Keratinocyte (primary cell): ENCODE data around the gene ADGRB3. TPM values are rescaled to one million over a fixed set of nuclear protein-coding genes. Genes with fewer than 3 reads are reported as not detected.

Source experiments
- DNase-seq: peaks from one replicate; pipeline ENCODE4 v3.0.0-alpha.2; 2011; ENCODE audit warnings: low read depth, missing footprints, low spot score
- FAIRE-seq: peaks from 2 replicates; lab custom pipeline; 2011; peaks lifted over from hg19 to GRCh38; lab: Jason Lieb, UNC
- H2AFZ ChIP-seq: 2 replicates; pipeline ENCODE4 v1.6.0; 2012; ENCODE audit warnings: low read length, control low read depth, inconsistent platforms; ENCODE audit not compliant: control insufficient read depth
- H3K27ac ChIP-seq: 2 replicates; pipeline ENCODE4 v1.5.1; 2011; ENCODE audit warnings: low read length; ENCODE audit not compliant: control insufficient read depth, insufficient read depth
- H3K27me3 ChIP-seq: 3 replicates; pipeline ENCODE4 v1.6.0; 2011; ENCODE audit warnings: low read length; ENCODE audit not compliant: control insufficient read depth, insufficient read depth; ENCODE audit errors: extremely low read depth
- H3K36me3 ChIP-seq, 2 experiments: 2 replicates in 1 of 2; 3 replicates in 1 of 2; pipeline ENCODE4 v1.5.1; 2011; ENCODE audit warnings: low read length in 2 of 2, mild to moderate bottlenecking in 1 of 2; ENCODE audit not compliant: control insufficient read depth in 2 of 2, insufficient read depth in 2 of 2; ENCODE audit errors: extremely low read depth in 1 of 2
- H3K4me1 ChIP-seq: 3 replicates; pipeline ENCODE4 v1.5.1; 2011; ENCODE audit warnings: low read length; ENCODE audit not compliant: control insufficient read depth, insufficient read depth; ENCODE audit errors: extremely low read depth
- H3K4me2 ChIP-seq: 3 replicates; pipeline ENCODE4 v1.6.0; 2011; ENCODE audit warnings: low read depth, low read length; ENCODE audit not compliant: control insufficient read depth, insufficient read depth; ENCODE audit errors: extremely low read depth
- H3K4me3 ChIP-seq, 3 experiments: fragments of 200-600 bp in 1 of 3; sonication (generic) in 1 of 3; 2 replicates in 2 of 3; 3 replicates in 1 of 3; pipeline ENCODE4 v1.5.1; 2011 to 2016; ENCODE audit warnings: low read length in 3 of 3, mild to moderate bottlenecking in 3 of 3, control low read depth in 2 of 3, inconsistent platforms in 1 of 3, low read depth in 1 of 3, mixed read lengths in 1 of 3, mixed run types in 1 of 3, moderate library complexity in 1 of 3; ENCODE audit not compliant: control insufficient read depth in 2 of 3, insufficient read depth in 2 of 3; ENCODE audit errors: extremely low read depth in 1 of 3
- H3K79me2 ChIP-seq: 2 replicates; pipeline ENCODE4 v1.6.0; 2012; ENCODE audit warnings: low read length; ENCODE audit not compliant: control insufficient read depth, insufficient read depth
- H3K9ac ChIP-seq: 3 replicates; pipeline ENCODE4 v1.6.0; 2011; ENCODE audit warnings: low read length; ENCODE audit not compliant: control insufficient read depth, insufficient read depth; ENCODE audit errors: extremely low read depth
- H3K9me1 ChIP-seq: 3 replicates; pipeline ENCODE4 v1.6.0; 2011; ENCODE audit warnings: low read length; ENCODE audit not compliant: control insufficient read depth, insufficient read depth; ENCODE audit errors: extremely low read depth
- H3K9me3 ChIP-seq: 2 replicates; pipeline ENCODE4 v1.5.1; 2012; ENCODE audit warnings: low read depth, low read length; ENCODE audit not compliant: control insufficient read depth
- H4K20me1 ChIP-seq: 3 replicates; pipeline ENCODE4 v1.6.0; 2011; ENCODE audit warnings: low read length; ENCODE audit not compliant: control insufficient read depth, insufficient read depth; ENCODE audit errors: extremely low read depth
- CTCF ChIP-seq, 3 experiments: IDR thresholded peaks in 1 of 3; conservative IDR thresholded peaks in 1 of 3; optimal IDR thresholded peaks in 1 of 3; 2 replicates in 2 of 3; 3 replicates in 1 of 3; pipeline versions ENCODE3 to v1.5.1; 2011; ENCODE audit warnings: low read length in 3 of 3, mild to moderate bottlenecking in 3 of 3, moderate library complexity in 2 of 3, control low read depth in 1 of 3, inconsistent platforms in 1 of 3; ENCODE audit not compliant: insufficient read depth in 2 of 3; ENCODE audit errors: extremely low read depth in 1 of 3
- EZH2 ChIP-seq: IDR thresholded peaks from one replicate; pipeline ENCODE4 v1.6.1; 2012; ENCODE audit warnings: inconsistent platforms, mild to moderate bottlenecking, low read length, moderate library complexity
- dilution Hi-C: fragments of 300-500 bp; cut with MboI; formaldehyde crosslinking; loops from one replicate; pipeline ENCODE4 v1.7.0; 2020; ENCODE audit warnings: low sequenced_read_pairs; ENCODE audit not compliant: extremely low pct_ligation_motif_present
- polyA plus RNA-seq, 5 experiments: library from polyadenylated mRNA; depleted of rRNA in 3 of 5; stranded (reverse) in 3 of 5; stranded (forward) in 1 of 5; unstranded in 1 of 5; fragments of >200 nt; gene quantifications; 1 replicate in 1 of 5; 2 replicates in 3 of 5; 3 replicates in 1 of 5; pipeline versions ENCODE4 v1.2.1 to v1.2.3, GENCODE V29; 2011 to 2012; ENCODE audit warnings: missing spikeins in 2 of 5, low read depth in 1 of 5, low replicate concordance in 1 of 5

Gene ADGRB3
- polyA plus RNA-seq, 1 donor (not counting 4 experiments of a cell fraction or from before 2014, with no cell fraction given) = not detected

DNA sequence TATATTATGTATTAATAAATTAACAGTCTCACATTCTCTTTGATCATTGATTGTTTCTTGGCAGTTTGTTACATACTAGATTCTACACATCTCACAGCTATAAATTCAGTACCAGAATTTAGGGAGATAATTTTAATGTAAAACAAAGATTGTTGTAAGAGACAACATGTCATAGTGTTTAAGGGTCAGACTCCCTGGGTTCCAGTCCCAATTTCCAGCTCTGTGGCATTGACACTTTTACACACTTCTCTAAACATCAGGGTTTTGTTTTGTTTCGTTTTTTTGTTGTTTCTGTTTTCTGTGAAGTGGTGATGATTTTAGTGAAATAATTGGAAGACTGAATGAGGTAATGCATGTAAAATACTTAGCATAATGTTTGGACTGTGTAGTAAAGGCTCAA, 19.9 kb downstream of the ADGRB3 start:
- H3K36me3 ChIP-seq = no peaks in the 10 kb centered on the region
- DNase-seq (no peak), FAIRE-seq (no peak)
- H3K27ac ChIP-seq = no peak overlapping the region
- dilution Hi-C loops = no loop called here
- TF ChIP-seq EZH2 (no peak), CTCF (optimal IDR thresholded peaks at IDR 0.05 in 1 of 3, IDR thresholded peaks at IDR 0.05 in 1 of 3, conservative IDR thresholded peaks at IDR 0.05 in 1 of 3; ENCODE audit: extremely low read depth in 1 of 3, insufficient read depth in 2 of 3, low read length in 3 of 3) (no peak)
- no peak overlapping the region for H2AFZ ChIP-seq
- H4K20me1 ChIP-seq = no peaks in the 10 kb centered on the region
- no peaks in the 10 kb centered on the region for H3K9me1 ChIP-seq
- no peaks in the 10 kb centered on the region for H3K9me3 ChIP-seq
- no peaks in the 10 kb centered on the region for H3K79me2 ChIP-seq
- no peaks in the 10 kb centered on the region for H3K27me3 ChIP-seq
- no peak overlapping the region for H3K9ac ChIP-seq
- no peak overlapping the region for H3K4me2 ChIP-seq
- no peaks in the 10 kb centered on the region for H3K4me1 ChIP-seq
- no peak overlapping the region for H3K4me3 ChIP-seq

GRCh38 chr6:68657374-68658139, 22.5 kb downstream of the ADGRB3 start:
- no peak overlapping the region for H3K9ac ChIP-seq
- DNase-seq (no peak), FAIRE-seq (no peak)
- no peaks in the 10 kb centered on the region for H3K9me1 ChIP-seq
- no peak overlapping the region for H2AFZ ChIP-seq
- H3K4me1 ChIP-seq = no peaks in the 10 kb centered on the region
- no peak overlapping the region for H3K4me2 ChIP-seq
- no peaks in the 10 kb centered on the region for H3K36me3 ChIP-seq
- H3K9me3 ChIP-seq = no peaks in the 10 kb centered on the region
- H4K20me1 ChIP-seq = no peaks in the 10 kb centered on the region
- no peaks in the 10 kb centered on the region for H3K79me2 ChIP-seq
- no peak overlapping the region for H3K27ac ChIP-seq
- H3K27me3 ChIP-seq = no peaks in the 10 kb centered on the region
- dilution Hi-C loops = no loop called here
- TF ChIP-seq EZH2 = no peak
- TF ChIP-seq CTCF (optimal IDR thresholded peaks at IDR 0.05 in 1 of 3, IDR thresholded peaks at IDR 0.05 in 1 of 3, conservative IDR thresholded peaks at IDR 0.05 in 1 of 3; ENCODE audit: extremely low read depth in 1 of 3, insufficient read depth in 2 of 3, low read length in 3 of 3) = no peak
- H3K4me3 ChIP-seq = no peak overlapping the region
